HG03439 (cell line): ENCODE data around the gene NUAK1.

Experiments used
- ATAC-seq: cut with Tn5 transposase; IDR thresholded peaks from one replicate; pipeline ENCODE4 v1.9.1; 2021; ENCODE audit warnings: mild to moderate bottlenecking, moderate library complexity; ENCODE audit not compliant: unreplicated experiment

Gene NUAK1

DNA sequence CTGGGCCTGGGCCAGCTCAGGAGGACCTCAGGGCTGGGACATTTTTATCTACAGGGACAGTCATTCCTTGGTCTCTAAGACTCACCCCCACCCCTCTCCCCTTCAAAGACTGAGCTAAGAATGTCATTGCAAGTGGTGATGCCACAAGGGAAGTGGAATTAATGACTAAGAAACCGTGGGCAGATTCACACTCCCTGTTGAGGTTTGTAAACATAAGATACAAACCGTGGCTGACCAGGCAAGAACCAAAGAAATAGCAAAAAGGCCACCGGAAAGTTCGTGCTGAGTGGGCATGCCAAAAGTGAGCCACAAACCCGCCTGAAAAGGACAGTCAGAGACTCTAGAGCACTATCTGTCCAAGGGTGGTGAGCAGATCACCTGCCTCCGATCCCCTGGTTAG is 25.7 kb downstream of the NUAK1 start:
- ATAC-seq = no peak

DNA sequence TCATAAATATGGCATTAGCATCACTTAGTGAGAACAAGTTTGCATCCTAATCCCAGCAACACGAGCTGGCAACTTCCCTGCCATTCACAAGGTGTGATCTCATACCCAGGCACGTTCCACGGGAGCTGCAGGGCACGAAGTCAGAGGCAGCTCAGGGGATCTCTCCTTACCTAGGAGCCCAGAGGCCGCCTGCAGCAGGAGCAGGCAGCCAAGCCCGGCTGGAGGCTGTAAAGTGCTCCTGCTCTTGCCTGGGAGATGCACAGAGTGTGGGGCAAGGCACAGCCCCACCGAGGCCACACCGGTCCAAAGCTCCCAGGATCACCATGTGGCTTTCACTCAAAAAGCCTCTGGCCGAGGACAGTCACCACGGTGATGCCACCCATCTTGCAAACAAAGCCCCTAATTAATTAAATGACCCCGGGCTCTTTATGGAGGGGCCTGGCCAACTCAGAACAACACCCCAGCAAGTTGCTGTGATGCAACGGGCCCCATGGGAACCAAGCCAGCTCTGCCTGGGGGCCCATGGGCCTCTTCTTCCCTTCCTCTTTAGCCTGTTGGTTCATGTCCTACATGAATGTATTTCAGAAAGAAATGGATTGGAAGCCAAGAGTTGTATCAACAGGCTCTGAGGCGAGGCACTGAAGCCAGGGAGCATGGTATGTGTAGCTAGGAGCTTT is 26.5 kb downstream of the NUAK1 start:
- ATAC-seq = no peak

DNA sequence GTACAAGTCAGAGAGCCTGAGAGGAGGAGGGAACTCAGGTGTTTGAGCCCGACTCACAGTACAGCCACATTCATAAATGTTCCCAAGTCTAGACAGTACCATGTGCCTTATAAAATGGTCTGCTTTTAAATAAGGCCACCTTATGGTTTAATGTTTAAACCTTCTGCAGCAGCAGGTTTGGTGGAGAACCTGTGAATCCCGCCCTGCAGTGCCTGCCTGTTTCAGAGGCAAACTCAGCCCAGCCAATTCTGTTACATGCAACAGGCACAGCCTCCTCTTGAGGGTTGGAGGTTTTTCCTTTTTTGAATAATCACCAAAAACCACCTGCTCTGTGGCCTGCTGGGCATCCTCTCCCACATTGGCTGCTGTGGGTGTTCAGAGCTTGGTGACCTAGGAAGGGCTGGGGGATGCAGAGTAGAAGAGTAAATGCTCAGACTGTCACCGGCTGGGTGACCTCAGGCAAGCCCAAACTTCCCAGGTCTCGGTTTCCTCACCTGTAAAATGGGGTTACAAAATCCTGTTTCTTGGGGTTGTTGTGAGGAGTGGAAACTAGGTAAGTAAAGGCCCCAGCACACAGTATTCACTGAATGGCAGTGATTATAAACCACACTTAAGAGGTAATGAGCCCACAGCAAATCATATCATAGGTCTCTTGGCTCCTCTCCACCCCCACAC is 28.0 kb downstream of the NUAK1 start:
- ATAC-seq = no peak

DNA sequence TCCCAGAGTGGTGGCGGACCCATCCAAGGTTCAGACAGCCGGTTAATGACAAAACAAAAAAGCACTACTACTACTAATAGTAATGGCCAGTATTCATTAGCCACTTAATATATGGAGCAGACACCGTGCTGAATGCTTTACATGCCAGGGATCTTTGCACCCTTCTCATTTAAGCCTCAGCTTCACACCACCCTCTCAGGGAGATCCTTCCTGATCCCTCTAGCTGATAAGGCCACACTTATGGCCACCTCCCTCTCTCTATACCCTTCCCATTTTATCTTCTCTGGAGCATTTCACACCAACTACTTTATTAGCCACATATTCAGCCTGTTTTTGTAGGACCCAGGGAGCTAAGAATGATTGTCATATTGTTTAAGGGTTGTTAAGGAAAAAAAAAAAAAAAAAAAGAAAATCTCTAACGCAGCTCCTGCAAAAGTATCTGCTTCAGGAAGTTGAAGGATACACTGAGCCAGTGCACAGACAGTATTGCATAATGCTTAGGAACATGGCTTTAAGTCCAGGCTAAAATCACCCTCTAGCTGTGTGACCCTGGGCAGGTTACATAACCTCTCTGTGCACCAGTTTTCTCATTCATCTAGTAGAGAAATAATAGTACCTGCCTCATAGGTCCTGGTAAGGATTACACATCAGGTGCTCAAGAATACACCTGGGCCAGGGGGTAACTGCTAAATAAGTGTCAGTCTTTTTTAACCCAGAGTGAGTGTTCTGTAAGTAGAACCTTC is 29.4 kb downstream of the NUAK1 start:
- ATAC-seq = no peak

DNA sequence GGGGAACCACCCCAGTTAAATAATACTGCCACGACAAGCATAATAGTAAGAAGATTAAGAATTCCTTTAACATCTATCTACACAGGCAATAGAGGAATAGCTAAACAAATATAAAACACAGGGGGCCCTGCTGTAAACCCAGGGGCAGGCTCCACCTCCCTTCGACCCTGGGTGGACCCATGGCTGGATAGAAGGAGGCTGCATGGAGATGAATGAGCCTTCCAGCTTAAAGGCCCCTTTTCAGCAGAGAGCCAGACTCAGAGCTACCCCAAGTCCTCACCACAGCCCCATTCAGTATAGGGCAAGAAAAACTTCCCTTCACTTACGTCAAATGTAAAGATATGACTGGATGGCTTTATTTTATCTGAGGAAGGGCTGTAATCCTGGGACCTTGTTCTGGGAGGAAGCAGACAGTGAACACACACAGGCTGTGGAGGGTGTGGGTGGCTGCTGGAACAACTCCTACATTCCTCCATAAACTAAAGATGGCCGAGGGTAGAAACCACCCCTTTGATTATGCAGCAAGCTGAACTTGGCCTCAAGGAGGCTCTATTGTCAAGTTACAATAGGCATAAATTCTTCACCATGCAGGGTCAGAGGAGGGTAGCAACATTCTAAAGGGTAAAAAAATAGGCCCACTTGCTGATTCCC is 30.4 kb downstream of the NUAK1 start:
- ATAC-seq = no peak

DNA sequence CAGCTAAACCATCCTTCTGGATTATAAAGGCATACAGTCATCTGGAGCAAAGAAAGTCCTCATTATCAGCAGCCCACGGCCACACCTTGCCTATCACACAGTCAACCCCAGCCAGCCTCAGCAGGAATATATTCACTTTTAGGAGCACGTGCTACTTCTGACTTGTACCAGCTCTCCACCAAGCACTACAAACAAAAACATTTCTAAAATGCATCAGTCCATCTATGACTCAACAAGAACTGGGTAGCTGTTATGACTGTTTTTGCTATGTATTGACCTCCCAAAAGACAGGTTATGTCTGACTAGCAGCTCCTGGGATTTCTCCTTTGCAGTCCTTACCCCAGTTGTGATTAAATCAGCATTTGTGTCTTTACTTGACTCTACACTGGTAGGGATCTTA is 31.2 kb downstream of the NUAK1 start:
- ATAC-seq = no peak

DNA sequence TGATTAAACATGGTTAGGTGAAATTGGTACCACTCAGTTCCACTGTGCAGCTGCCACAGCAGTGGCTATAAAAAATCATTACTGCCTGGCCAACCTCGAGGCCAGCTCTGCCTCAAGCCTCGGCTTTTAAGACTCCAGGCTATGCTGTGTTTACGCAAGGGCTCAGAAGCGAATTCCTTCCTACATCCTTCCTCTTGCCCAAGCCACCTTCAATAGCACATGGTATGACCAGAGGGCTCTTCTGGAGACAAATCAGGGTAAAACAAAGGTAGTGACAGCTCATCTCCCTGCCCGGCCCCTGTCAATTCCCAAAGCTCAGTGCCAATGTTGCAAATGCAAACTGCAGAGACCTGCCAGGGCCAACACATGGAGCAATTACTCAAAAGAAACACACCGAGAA is 31.9 kb downstream of the NUAK1 start:
- ATAC-seq = no peak

DNA sequence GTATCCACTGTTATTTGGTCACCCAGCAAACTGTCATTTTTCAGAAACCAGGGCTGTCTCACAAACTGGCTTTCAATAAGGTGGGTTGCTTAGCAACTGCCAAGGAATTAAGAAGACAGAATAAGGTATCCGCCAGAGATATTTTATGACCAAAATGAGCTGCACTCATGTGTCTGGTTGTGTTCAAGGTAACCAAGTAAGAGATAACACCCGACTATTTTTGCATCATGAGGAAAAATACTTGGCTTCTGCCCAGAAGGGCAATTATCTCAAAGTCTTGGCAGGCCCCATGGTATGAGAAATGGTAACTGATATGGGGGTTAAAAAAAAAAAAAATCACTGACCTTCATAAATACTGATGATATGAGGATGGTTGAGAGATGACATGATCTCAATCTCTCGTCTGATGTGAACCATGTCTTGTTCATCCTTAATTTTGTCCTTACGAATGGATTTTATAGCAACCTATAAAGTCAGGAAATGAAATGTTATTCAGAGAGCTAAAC is 32.6 kb downstream of the NUAK1 start:
- ATAC-seq = no peak

DNA sequence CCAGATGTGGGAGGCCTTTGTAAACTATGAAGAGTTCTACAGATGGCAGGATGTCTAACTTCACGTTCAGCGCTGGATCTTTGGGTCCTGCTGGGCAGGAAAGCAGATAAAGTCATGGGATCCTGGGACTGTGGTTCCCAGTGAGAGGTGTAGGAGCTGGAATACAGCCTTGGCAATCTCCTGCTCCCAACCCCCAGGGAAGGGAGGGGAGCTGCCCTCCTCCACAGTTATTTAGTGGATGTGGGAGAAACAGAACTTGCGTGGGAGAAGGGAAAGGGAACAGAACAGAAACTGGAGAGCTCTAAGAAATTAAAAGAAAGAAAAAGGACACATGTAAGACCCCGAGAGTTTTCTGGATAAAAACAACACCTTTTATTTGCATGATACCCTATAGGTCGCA is 37.0 kb downstream of the NUAK1 start:
- no peak for ATAC-seq

- ATAC-seq = no peak
Measured at GRCh38 chr12:106098691-106099200, 40.0 kb downstream of the NUAK1 start.

GRCh38 chr12:106097011-106097410 is 41.7 kb downstream of the NUAK1 start:
- no peak for ATAC-seq

DNA sequence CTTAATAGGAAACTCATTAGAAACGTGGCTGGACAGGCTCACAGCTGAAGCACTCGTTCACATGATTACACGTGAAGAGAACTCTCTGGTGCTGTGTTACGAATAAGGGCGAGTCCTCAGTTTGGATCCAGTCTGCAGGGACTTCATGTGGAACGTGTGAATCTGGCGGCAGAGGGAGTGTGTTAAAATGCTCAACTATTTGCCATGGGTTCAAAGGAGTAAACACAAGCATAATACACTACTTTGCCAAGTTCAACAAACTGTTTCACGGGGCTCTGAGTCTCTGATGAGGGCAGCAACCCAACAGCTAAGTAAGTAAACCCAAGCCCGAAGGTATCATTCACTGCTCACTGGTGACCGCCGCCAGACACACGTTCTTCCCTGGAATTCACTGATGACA is 42.4 kb downstream of the NUAK1 start:
- ATAC-seq = no peak

DNA sequence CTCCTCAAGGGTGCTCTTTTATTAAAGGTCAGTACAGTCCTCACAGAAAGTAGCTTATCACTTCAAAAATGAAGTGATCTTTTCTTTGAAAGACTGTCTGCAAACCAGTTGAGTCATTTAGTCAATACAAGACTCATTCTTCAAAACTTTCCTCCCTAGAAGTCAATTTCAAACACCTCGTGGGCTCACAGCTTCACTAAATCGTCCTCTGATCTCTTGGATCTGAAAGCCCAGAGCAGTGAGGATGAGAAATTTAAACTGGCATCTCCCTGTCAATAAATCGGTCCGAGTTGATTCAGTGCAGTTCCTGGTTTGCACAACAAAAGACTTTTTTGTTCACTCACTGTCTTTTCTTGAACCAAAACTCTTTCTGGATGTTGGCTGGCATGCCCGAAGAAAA is 44.5 kb downstream of the NUAK1 start:
- ATAC-seq = no peak

DNA sequence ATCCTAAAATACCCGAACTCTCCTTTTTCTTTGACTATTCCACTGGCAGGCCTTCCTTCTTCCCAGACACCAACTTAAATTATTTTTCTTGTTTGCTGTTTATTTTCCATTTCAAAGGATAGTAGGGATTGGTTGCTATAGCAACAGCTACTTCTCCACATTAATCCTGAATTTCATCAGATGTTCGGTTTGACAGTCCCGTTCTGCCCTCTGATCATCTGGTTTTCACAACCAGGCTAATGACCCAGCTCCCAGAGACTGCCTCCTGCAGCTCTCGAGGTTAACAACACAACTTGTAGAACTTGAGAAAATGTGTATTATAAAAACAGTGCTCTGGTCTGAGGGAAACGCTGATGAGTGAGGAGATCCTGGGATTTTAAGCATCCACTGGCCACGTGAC is 45.5 kb downstream of the NUAK1 start:
- no peak for ATAC-seq

DNA sequence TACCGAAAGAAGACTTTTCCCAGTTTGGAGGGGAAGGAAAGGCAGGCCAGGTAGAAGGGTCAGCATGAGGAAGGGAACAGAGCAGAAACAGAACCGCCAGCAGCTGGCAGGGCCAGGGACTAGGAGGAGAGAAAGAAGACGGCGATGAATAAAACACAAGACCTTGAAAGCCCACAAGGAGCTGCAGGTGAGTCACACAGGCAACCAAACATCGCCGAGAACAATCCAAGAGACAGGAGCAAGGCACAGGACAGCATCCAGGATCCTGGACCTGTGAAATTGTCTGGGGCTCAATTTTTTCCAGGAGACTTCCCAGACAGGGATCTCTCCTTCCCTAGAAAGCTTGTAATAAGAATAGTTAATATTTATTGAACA is 47.3 kb downstream of the NUAK1 start:
- ATAC-seq = no peak

GRCh38 chr12:106090591-106091445 is 47.9 kb downstream of the NUAK1 start:
- no peak for ATAC-seq

GRCh38 chr12:106089935-106090334 is 48.8 kb downstream of the NUAK1 start:
- ATAC-seq = no peak

GRCh38 chr12:106088811-106089485 is 49.8 kb downstream of the NUAK1 start:
- no peak for ATAC-seq

GRCh38 chr12:106088246-106088808 is 50.4 kb downstream of the NUAK1 start:
- no peak for ATAC-seq
